Stimulated activated memory B cell treated with anti-CD40 and anti-IgM and Interleukin-4, amounts not matched to agents 10 μg/mL and 1 μg/mL and 100 μg/mL, for 72 hours (primary cell): ENCODE results near the gene TMEM74B.

Source experiments
- ATAC-seq: fragments of 150-1000 bp; cut with Tn5 transposase; 2 replicates; pipeline ENCODE4 v1.10.0; 2021
- H3K27ac Mint-ChIP-seq: one replicate; pipeline ENCODE4 v1.8.0; 2022; ENCODE audit warnings: mild to moderate bottlenecking, mixed read lengths
- H3K27me3 Mint-ChIP-seq: one replicate; pipeline ENCODE4 v1.8.0; 2022; ENCODE audit warnings: mixed read lengths
- H3K36me3 Mint-ChIP-seq: one replicate; pipeline ENCODE4 v1.8.0; 2022; ENCODE audit warnings: mixed read lengths
- H3K4me1 Mint-ChIP-seq: one replicate; pipeline ENCODE4 v1.8.0; 2022; ENCODE audit warnings: mixed read lengths
- H3K4me3 Mint-ChIP-seq: one replicate; pipeline ENCODE4 v1.8.0; 2022; ENCODE audit warnings: mild to moderate bottlenecking, moderate library complexity, mixed read lengths
- H3K9me3 Mint-ChIP-seq: one replicate; pipeline ENCODE4 v1.8.0; 2022; ENCODE audit warnings: mixed read lengths

TMEM74B gene

DNA sequence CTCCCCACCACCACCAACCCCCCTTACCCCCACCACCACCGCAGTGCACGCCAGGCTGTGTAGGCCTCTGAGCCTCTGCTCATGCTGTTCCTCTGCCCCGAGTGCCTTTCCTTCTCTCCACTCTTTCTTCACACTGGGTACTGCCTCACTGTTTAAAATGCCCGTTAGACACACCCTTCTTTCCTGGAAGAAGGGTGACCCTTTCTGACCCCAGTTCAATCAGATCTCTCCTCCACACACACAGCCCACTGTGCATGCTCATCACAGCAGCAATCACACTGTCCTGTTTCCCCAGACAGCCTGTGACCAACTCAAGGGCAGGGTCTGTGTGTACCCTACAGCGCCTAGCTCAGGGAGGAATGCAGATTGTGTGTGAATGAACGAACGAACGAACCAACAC is 10.0 kb downstream of the TMEM74B start:
- Mint-ChIP-seq H3K4me3 (no peak overlapping the region), H3K36me3 (peaks cover 68% of the 10 kb centered on the region), H3K27ac (no peak overlapping the region), H3K27me3 (no peaks in the 10 kb centered on the region), H3K4me1 (no peaks in the 10 kb centered on the region), H3K9me3 (no peaks in the 10 kb centered on the region)
- no peak for ATAC-seq

- no peaks in the 10 kb centered on the region for H3K4me1 Mint-ChIP-seq
- H3K4me3 Mint-ChIP-seq = no peak overlapping the region
- H3K36me3 Mint-ChIP-seq = peaks cover 77% of the 10 kb centered on the region
- H3K9me3 Mint-ChIP-seq = no peaks in the 10 kb centered on the region
- no peaks in the 10 kb centered on the region for H3K27me3 Mint-ChIP-seq
- H3K27ac Mint-ChIP-seq = no peak overlapping the region
- ATAC-seq = no peak
These were observed 11.1 kb downstream of the TMEM74B start for GRCh38 chr20:1173698-1174097.

- no peaks in the 10 kb centered on the region for H3K27me3 Mint-ChIP-seq
- H3K36me3 Mint-ChIP-seq = peaks cover 88% of the 10 kb centered on the region
- no peaks in the 10 kb centered on the region for H3K4me1 Mint-ChIP-seq
- H3K4me3 Mint-ChIP-seq = no peak overlapping the region
- no peak for ATAC-seq
- no peak overlapping the region for H3K27ac Mint-ChIP-seq
- H3K9me3 Mint-ChIP-seq = no peaks in the 10 kb centered on the region
These were observed 13.2 kb downstream of the TMEM74B start for GRCh38 chr20:1171461-1172093.

DNA sequence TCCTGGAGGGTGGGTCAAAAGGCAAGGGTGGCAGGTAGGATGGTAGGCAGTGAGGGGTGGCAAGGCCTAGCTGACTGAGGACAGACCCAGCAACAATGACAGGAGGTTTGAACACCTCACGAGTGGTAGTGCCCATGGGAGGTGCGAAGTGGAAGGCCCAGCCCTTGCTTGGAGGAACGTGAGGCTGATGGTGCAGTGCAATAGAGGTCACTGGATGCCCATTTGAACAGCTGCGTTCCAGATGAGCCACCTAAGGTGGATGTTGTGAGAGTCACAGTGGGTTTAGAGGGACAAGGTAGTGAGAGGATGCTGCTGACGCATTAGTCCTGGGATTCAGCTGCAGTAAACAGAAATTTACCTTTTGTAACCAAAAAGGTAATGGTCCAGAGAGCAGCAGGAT is 15.6 kb downstream of the TMEM74B start:
- H3K27me3 Mint-ChIP-seq = no peaks in the 10 kb centered on the region
- peaks cover 92% of the 10 kb centered on the region for H3K36me3 Mint-ChIP-seq
- no peak overlapping the region for H3K27ac Mint-ChIP-seq
- ATAC-seq = no peak
- no peaks in the 10 kb centered on the region for H3K9me3 Mint-ChIP-seq
- no peak overlapping the region for H3K4me3 Mint-ChIP-seq
- H3K4me1 Mint-ChIP-seq = no peaks in the 10 kb centered on the region

- Mint-ChIP-seq H3K36me3 (peaks cover 81% of the 10 kb centered on the region), H3K9me3 (no peaks in the 10 kb centered on the region), H3K4me1 (no peaks in the 10 kb centered on the region), H3K27me3 (no peaks in the 10 kb centered on the region), H3K27ac (no peak overlapping the region), H3K4me3 (no peak overlapping the region)
- ATAC-seq = no peak
These were observed 17.6 kb downstream of the TMEM74B start for GRCh38 chr20:1166948-1167720.

DNA sequence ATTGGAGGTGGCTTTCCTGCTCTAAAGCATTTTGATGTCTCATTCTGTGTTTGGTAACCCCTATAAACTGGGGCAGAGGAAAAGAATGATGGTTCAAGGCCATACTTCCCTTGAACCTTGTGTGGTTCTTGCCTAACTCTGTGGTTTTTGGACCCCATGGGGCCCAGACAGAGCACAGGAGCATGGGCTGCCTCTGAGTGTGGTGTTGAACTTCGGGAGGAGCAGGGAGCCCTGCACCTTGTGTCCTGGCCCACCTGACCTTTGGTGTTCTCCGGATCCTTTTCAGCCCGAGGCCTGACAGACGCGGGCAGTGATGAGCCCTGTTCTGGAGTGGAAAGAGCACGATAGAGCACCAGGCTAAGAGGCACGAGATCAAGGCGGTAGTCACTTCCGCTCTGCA is 18.8 kb downstream of the TMEM74B start:
- Mint-ChIP-seq H3K27me3 (no peaks in the 10 kb centered on the region), H3K36me3 (peaks cover 78% of the 10 kb centered on the region), H3K9me3 (no peaks in the 10 kb centered on the region), H3K4me3 (no peak overlapping the region), H3K4me1 (peaks cover 3% of the 10 kb centered on the region), H3K27ac (no peak overlapping the region)
- no peak for ATAC-seq

- Mint-ChIP-seq H3K36me3 (peaks cover 78% of the 10 kb centered on the region), H3K9me3 (no peaks in the 10 kb centered on the region), H3K4me1 (peaks cover 6% of the 10 kb centered on the region), H3K27me3 (no peaks in the 10 kb centered on the region), H3K27ac (no peak overlapping the region), H3K4me3 (no peak overlapping the region)
- no peak for ATAC-seq
These were observed 19.3 kb downstream of the TMEM74B start for GRCh38 chr20:1165521-1165920.

DNA sequence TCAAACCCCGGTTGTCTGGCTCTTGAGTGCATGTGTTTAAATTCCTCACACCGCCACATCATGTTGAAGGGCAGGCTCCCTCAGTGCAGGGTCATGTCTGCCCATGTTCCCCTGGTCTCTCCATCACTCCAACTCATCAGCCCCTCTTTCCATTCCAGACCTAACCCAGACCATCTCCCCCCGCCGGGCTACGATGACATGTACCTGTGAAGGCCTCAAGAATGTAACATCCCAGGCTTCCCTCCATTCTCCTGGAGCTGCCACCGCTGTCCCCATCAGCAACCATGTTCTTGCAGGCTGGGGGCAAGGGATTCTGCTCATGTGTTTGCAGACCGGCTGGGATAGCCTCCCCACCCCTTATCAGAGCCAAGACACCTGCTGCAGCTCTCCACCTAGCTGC is 19.9 kb downstream of the TMEM74B start:
- Mint-ChIP-seq H3K27me3 (no peaks in the 10 kb centered on the region), H3K27ac (no peak overlapping the region), H3K4me1 (peaks cover 6% of the 10 kb centered on the region), H3K9me3 (no peaks in the 10 kb centered on the region), H3K4me3 (no peak overlapping the region), H3K36me3 (peaks cover 78% of the 10 kb centered on the region)
- ATAC-seq = no peak

- no peak overlapping the region for H3K27ac Mint-ChIP-seq
- H3K27me3 Mint-ChIP-seq = no peaks in the 10 kb centered on the region
- peaks cover 6% of the 10 kb centered on the region for H3K4me1 Mint-ChIP-seq
- H3K4me3 Mint-ChIP-seq = no peak overlapping the region
- H3K36me3 Mint-ChIP-seq = peaks cover 70% of the 10 kb centered on the region
- no peak for ATAC-seq
- H3K9me3 Mint-ChIP-seq = no peaks in the 10 kb centered on the region
These were observed 21.1 kb downstream of the TMEM74B start for GRCh38 chr20:1163653-1164052.

DNA sequence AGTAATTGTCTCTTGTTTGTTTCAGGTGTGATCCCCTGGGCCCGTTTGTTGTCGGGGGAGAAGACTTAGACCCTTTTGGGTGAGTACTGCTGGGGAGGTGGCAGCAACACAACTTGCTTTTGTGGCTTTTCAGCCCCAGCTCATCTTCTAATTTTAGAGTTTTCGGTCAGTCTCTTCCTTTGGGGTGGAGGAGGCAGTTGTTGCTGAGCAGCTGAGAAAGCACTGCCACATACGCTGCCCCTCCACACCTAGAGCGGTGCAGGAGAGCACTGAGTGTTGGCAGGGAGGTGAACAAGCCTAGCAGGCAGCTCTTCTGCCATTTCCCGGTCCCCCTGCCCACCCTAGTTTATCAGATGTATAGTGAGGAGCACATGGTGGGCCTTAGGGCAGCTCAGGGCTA is 21.7 kb downstream of the TMEM74B start:
- no peaks in the 10 kb centered on the region for H3K27me3 Mint-ChIP-seq
- H3K27ac Mint-ChIP-seq = no peak overlapping the region
- H3K4me3 Mint-ChIP-seq = no peak overlapping the region
- peaks cover 6% of the 10 kb centered on the region for H3K4me1 Mint-ChIP-seq
- no peaks in the 10 kb centered on the region for H3K9me3 Mint-ChIP-seq
- ATAC-seq = no peak
- peaks cover 65% of the 10 kb centered on the region for H3K36me3 Mint-ChIP-seq

DNA sequence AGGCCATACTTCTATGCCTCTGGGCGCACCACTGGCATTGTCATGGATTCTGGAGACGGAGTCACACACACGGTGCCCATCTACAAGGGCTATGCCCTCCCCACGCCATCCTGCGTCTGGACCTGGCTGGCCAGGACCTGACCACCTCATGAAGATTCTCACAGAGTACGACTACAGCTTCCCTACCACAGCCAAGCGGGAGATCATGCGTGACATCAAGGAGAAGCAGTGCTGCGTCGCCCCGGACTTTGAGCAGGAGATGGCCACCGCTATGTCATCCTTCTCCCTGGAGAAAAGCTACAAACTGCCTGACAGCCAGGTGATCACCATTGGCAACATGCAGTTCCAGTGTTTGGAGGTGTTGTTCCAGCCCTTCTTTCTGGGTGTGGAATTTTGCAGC is 23.8 kb downstream of the TMEM74B start:
- Mint-ChIP-seq H3K36me3 (peaks cover 67% of the 10 kb centered on the region), H3K9me3 (peaks cover 2% of the 10 kb centered on the region), H3K4me3 (no peak overlapping the region), H3K4me1 (peaks cover 6% of the 10 kb centered on the region), H3K27ac (no peak overlapping the region), H3K27me3 (no peaks in the 10 kb centered on the region)
- ATAC-seq = no peak

- no peak for ATAC-seq
- no peak overlapping the region for H3K27ac Mint-ChIP-seq
- peaks cover 6% of the 10 kb centered on the region for H3K4me1 Mint-ChIP-seq
- peaks cover 5% of the 10 kb centered on the region for H3K9me3 Mint-ChIP-seq
- peaks cover 67% of the 10 kb centered on the region for H3K36me3 Mint-ChIP-seq
- H3K27me3 Mint-ChIP-seq = no peaks in the 10 kb centered on the region
- no peak overlapping the region for H3K4me3 Mint-ChIP-seq
These were observed 24.3 kb downstream of the TMEM74B start for GRCh38 chr20:1160496-1160895.

DNA sequence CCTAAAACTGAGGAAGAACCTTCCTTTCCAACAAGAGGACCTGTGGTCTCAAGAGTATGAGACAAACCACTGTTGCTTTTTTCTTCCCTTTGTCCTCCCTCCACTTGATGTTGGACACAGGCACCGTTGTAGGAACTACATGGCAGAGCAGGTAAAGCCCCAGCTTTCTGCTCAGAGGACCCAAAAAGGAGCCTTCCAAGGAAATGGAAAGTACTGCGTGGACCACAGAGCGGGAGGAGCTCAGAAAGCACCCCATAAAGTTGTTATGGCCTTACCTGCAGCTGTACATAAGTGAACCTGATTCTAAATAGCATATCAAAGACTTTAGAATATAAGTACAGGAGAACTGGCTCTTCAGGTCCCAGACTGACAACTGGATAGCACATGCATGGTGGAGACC is 29.4 kb downstream of the TMEM74B start:
- H3K4me1 Mint-ChIP-seq = no peaks in the 10 kb centered on the region
- no peak overlapping the region for H3K27ac Mint-ChIP-seq
- peaks cover 81% of the 10 kb centered on the region for H3K36me3 Mint-ChIP-seq
- no peak for ATAC-seq
- H3K9me3 Mint-ChIP-seq = peaks cover 5% of the 10 kb centered on the region
- no peaks in the 10 kb centered on the region for H3K27me3 Mint-ChIP-seq
- H3K4me3 Mint-ChIP-seq = no peak overlapping the region

DNA sequence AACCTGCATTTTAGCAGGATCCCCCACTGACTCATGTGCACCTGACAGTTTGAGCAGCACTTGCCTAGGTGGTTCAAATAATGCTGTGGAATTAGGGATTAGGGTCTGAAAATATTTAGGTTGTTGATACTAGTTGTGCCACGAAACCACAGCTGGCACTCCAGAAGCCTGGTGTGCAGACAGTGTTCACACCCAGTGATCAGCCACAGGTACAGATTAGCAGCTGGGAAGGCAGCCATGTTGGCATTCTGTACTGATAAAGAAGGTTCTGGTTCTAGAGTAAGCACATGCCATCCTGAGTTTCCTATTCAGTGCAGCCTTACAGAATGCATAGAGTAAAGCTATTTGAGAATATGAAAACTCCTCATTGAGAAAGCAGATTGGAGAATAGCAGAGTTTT is 30.1 kb downstream of the TMEM74B start:
- H3K36me3 Mint-ChIP-seq = peaks cover 78% of the 10 kb centered on the region
- H3K27ac Mint-ChIP-seq = no peak overlapping the region
- ATAC-seq = no peak
- peaks cover 5% of the 10 kb centered on the region for H3K9me3 Mint-ChIP-seq
- H3K4me3 Mint-ChIP-seq = no peak overlapping the region
- no peaks in the 10 kb centered on the region for H3K27me3 Mint-ChIP-seq
- H3K4me1 Mint-ChIP-seq = no peaks in the 10 kb centered on the region

DNA sequence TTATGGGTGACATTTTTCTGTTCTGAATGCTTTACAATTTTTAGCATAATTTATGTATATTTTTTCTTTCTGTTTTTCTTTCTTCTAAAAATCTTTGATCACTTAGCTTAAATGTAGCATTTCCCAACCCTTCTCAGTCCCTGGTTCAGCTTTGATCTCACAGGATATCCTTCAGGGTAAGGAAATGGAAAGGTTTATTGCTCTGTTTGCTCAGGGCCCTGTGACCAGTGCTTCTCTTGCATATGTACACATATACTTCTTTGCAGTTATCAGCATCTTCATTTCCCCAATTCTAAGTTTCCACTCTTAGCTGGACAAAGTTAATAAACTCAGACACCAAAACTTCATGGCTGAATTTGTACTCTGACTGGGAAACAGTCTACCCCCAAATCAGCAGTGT is 30.6 kb downstream of the TMEM74B start:
- Mint-ChIP-seq H3K36me3 (peaks cover 78% of the 10 kb centered on the region), H3K9me3 (peaks cover 5% of the 10 kb centered on the region), H3K4me1 (no peaks in the 10 kb centered on the region), H3K4me3 (no peak overlapping the region), H3K27me3 (no peaks in the 10 kb centered on the region), H3K27ac (no peak overlapping the region)
- no peak for ATAC-seq

- Mint-ChIP-seq H3K27me3 (no peaks in the 10 kb centered on the region), H3K27ac (no peak overlapping the region), H3K4me3 (no peak overlapping the region), H3K36me3 (peaks cover 81% of the 10 kb centered on the region), H3K9me3 (peaks cover 3% of the 10 kb centered on the region), H3K4me1 (peaks cover 9% of the 10 kb centered on the region)
- ATAC-seq = no peak
These were observed 33.8 kb downstream of the TMEM74B start for GRCh38 chr20:1150968-1151367.
